Measurements from ENCODE around the gene ZNF467.

Gene ZNF467

GRCh38 chr7:149742075-149742701, 31.2 kb downstream of the ZNF467 start:
- peak; percentile 75 for DNase-seq

DNA sequence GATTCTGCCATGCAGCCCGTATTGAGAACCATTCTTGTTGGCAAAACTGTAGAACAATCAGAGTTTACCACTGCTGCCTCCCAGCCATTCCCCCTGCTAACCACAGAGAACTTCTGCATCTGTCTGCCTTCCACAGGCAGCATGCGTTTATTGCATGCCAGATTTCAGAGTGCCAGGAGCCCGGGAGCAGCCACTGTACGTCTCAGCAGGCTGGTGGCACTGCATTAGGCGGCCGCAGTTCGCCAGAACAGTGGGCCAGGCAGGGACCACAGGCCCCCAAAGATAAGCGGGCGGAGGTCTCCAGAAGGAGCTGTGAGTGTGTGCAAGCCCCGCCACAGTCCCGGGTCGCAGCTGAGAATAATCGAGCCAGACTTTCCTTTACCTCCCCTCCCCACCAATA, 31.8 kb downstream of the ZNF467 start:
- DNase-seq, result no peak

GRCh38 chr7:149736478-149737360, 36.7 kb downstream of the ZNF467 start:
- no peak for DNase-seq

- no peak for DNase-seq
Measured at GRCh38 chr7:149735779-149736477, 37.5 kb downstream of the ZNF467 start.

GRCh38 chr7:149735181-149735602, 38.2 kb downstream of the ZNF467 start:
- DNase-seq, result no peak

DNA sequence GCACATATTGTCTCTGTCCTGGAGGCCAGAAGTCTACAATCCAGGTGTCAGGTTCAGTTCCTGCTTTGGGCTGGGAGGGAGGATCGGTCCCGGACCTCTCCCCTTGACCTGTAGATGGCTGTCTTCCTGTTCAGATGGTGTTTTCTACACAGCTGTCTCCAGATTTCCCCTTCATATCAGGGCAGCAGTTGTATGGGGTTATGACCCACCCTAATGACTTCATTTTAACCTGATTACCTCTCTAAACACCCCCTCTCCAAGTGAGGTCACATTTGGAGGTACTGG, 38.7 kb downstream of the ZNF467 start:
- no peak for DNase-seq

GRCh38 chr7:149733924-149734790, 39.2 kb downstream of the ZNF467 start:
- DNase-seq, result no peak

DNA sequence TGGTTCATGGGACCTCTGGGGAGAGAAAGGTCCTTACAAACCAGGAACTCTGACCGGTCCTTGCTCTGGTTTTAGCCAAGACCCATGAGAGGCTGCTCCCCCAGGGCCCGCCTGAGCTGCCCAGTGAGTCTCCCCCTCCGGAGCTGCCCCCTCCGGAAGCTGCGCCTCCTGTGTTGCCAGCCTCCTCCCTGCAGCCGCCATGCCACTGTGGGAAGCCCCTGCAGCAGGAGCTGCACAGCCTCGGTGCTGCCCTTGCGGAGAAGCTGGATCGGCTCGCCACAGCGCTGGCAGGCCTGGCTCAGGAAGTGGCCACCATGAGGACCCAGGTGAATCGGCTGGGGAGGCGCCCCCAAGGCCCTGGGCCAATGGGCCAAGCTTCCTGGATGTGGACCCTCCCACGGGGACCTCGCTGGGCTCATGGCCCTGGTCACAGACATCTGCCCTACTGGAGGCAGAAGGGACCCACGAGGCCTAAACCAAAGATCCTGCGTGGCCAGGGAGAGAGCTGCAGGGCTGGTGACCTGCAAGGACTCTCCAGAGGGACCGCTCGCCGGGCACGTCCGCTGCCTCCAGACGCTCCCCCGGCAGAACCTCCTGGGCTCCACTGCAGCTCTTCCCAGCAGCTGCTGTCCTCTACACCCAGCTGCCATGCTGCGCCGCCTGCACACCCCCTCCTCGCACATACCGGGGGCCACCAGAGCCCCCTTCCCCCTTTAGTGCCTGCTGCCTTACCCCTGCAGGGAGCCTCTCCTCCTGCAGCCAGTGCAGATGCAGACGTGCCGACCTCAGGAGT, 40.1 kb downstream of the ZNF467 start:
- DNase-seq, result no peak

- no peak for DNase-seq
Measured at GRCh38 chr7:149732611-149733010, 40.8 kb downstream of the ZNF467 start.

DNA sequence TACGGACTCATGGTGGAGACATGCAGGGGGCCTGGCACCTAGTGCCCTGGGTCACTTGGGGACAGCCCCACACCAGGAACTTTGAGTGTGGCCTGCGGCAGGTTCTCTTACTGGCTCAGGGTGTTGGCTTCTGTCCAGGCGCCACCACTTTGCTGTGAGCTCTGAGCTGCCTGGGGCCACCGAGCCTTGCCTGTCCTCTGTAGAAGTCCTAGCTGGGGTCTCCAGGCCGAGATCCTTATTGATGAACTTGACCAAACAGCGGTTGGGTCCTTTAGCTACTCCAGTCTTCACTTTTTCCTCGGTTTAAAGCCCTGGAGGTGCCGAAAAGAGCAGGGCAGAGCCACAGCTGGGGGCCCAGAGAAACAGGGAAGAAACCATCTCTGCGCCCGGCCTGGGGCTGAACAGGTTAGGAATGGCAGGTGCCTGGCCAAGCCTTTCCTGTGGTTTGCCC, 41.3 kb downstream of the ZNF467 start:
- DNase-seq, result no peak

- DNase-seq, result no peak
Measured at GRCh38 chr7:149731207-149731955, 42.0 kb downstream of the ZNF467 start.

DNA sequence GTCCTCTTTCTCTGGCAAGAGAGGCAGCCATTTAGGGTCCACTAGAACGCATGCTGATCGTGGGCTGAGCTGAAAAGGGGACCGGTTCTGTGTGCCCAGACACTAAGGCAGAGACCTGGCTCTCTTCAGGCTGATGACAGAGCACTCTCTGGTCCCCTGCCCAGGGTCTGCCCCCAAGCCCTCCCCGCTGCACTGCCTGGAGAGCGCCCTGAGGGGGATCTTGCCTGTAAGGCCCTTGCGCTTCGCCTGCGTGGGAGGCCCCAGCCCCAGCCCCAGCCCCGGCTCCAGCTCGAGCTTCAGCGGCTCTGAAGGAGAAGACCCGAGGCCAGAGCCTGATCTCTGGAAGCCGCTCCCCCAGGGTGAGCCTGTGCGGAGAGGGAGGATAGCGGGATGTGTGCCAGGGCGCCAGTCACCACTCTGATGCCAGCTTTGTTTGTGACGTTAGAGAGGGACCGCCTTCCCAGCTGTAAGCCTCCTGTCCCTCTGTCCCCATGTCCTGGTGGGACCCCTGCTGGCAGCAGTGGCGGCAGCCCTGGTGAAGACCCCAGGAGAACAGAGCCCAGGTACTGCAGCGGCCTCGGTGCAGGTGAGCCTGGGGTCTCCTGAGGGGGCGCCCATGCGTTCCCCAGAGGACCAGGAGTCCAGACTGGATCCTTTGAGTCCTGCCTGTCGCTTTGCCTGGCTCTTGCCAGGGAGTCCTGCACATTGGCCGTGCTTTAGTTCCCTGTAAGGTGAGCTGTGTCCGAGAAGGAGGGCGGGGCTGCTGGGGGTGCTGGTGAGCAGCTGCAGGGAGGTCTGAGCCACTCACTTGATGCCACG, 43.2 kb downstream of the ZNF467 start:
- no peak for DNase-seq

- DNase-seq, result no peak
Measured at GRCh38 chr7:149729586-149729982, 43.8 kb downstream of the ZNF467 start.

- no peak for DNase-seq
Measured at GRCh38 chr7:149728491-149729375, 44.7 kb downstream of the ZNF467 start.

- no peak for DNase-seq
Measured at GRCh38 chr7:149727899-149728476, 45.4 kb downstream of the ZNF467 start.

DNA sequence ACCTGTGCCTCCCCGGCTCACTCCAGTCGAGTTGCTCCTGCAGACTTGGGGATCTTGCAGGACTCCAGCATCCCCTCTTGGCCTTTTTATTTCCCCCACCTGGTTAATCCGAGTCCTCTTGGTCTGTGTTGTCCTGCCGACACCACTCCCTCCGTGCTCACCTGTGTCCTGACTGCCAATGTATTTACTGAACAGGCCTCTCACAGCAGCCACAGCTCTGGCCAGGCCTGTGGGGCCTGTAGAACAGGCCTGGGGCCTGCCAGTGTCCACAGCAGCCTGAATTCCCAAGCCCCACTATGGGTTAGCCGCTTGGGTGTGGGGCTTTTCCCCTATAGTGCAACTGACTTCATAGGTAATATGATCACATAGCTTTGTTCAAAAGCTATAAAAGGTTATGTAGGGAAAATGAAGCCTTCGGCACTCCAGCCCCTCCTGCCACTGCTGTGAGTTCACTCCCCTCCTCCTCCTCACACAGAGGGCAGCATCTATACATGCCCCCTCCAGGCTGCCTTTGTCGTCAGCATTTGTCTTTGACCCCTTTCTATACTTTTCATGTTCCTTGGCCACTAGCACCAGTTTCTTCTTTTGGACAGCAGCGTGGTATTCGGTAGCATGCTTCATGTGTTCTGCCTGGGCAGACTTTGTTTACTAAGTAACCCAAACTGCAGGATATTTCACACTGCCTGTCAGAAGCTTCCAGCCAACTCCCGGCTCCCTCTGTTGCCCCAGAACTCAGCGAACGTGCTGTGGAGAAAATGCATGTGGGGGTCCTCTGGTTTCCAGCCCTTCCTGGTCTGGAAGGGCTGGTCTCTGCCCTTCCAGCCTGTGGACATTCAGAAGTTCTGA, 46.1 kb downstream of the ZNF467 start:
- no peak for DNase-seq

GRCh38 chr7:149725916-149726315, 47.5 kb downstream of the ZNF467 start:
- no peak for DNase-seq

DNA sequence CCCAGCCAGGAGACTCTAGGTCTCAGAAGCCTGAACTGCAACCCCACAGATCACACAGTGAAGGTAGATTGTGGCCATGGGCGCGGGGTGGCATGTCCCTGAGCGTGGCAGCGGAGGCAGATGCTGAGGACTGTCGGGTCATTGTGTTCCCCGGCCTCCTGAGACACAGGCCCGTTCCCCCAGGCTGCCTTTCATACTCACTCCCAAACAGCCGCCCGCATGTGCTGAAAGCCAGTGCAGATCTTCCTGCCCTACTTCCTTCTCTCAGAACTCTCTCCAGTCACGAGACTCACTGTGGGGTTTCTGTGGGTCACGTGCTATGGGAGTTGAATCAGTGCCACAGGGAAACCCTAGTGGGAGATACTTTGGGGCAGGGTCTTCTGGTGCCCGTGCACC, 48.0 kb downstream of the ZNF467 start:
- no peak for DNase-seq

All from stimulated activated CD4-positive, alpha-beta T cell treated with anti-CD3 and anti-CD28 coated beads, Interleukin-15, amount 100 ng/mL, for 24 hours (primary cell).